ENCODE data around the gene RNF167.

DNA sequence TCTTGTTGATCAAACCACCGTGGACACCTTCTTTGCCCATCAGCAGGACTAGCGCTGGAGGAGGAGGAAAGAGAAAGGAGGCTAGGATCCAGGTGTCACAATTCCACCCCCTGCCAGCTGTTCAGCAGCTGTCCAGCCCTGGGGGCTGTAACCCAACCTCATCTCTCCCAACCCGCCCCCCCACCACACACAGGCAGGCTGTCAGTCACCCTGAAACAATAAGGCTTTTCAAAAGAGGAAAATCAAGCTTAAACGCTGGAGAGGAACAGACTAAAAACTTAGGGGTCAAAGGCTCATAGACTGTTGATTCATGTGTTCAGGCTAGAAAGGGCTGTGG, 5.8 kb downstream of the RNF167 start:
- TF ChIP-seq, protein P1, sequence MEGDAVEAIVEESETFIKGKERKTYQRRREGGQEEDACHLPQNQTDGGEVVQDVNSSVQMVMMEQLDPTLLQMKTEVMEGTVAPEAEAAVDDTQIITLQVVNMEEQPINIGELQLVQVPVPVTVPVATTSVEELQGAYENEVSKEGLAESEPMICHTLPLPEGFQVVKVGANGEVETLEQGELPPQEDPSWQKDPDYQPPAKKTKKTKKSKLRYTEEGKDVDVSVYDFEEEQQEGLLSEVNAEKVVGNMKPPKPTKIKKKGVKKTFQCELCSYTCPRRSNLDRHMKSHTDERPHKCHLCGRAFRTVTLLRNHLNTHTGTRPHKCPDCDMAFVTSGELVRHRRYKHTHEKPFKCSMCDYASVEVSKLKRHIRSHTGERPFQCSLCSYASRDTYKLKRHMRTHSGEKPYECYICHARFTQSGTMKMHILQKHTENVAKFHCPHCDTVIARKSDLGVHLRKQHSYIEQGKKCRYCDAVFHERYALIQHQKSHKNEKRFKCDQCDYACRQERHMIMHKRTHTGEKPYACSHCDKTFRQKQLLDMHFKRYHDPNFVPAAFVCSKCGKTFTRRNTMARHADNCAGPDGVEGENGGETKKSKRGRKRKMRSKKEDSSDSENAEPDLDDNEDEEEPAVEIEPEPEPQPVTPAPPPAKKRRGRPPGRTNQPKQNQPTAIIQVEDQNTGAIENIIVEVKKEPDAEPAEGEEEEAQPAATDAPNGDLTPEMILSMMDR (tag by site-specific recombination; IDR thresholded peaks at IDR 0.05), result no peak
- TF ChIP-seq ZNF174 (tag by site-specific recombination; IDR thresholded peaks at IDR 0.05) (no peak), ZNF138 (tag by site-specific recombination; IDR thresholded peaks at IDR 0.05; ENCODE audit: borderline replicate concordance) (no peak), ZNF354C (tag by site-specific recombination; IDR thresholded peaks at IDR 0.05; ENCODE audit: borderline replicate concordance, low read depth) (no peak), ZNF184 (tag by site-specific recombination; IDR thresholded peaks at IDR 0.05) (no peak), ZNF16 (tag by site-specific recombination; IDR thresholded peaks at IDR 0.05; ENCODE audit: low read depth) (no peak), ZBTB17 (tag by site-specific recombination; IDR thresholded peaks at IDR 0.05) (no peak)
- TF ChIP-seq, protein P2, sequence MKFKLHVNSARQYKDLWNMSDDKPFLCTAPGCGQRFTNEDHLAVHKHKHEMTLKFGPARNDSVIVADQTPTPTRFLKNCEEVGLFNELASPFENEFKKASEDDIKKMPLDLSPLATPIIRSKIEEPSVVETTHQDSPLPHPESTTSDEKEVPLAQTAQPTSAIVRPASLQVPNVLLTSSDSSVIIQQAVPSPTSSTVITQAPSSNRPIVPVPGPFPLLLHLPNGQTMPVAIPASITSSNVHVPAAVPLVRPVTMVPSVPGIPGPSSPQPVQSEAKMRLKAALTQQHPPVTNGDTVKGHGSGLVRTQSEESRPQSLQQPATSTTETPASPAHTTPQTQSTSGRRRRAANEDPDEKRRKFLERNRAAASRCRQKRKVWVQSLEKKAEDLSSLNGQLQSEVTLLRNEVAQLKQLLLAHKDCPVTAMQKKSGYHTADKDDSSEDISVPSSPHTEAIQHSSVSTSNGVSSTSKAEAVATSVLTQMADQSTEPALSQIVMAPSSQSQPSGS (tag by site-specific recombination; IDR thresholded peaks at IDR 0.05; ENCODE audit: low read depth), result no peak
- TF ChIP-seq, protein P3, sequence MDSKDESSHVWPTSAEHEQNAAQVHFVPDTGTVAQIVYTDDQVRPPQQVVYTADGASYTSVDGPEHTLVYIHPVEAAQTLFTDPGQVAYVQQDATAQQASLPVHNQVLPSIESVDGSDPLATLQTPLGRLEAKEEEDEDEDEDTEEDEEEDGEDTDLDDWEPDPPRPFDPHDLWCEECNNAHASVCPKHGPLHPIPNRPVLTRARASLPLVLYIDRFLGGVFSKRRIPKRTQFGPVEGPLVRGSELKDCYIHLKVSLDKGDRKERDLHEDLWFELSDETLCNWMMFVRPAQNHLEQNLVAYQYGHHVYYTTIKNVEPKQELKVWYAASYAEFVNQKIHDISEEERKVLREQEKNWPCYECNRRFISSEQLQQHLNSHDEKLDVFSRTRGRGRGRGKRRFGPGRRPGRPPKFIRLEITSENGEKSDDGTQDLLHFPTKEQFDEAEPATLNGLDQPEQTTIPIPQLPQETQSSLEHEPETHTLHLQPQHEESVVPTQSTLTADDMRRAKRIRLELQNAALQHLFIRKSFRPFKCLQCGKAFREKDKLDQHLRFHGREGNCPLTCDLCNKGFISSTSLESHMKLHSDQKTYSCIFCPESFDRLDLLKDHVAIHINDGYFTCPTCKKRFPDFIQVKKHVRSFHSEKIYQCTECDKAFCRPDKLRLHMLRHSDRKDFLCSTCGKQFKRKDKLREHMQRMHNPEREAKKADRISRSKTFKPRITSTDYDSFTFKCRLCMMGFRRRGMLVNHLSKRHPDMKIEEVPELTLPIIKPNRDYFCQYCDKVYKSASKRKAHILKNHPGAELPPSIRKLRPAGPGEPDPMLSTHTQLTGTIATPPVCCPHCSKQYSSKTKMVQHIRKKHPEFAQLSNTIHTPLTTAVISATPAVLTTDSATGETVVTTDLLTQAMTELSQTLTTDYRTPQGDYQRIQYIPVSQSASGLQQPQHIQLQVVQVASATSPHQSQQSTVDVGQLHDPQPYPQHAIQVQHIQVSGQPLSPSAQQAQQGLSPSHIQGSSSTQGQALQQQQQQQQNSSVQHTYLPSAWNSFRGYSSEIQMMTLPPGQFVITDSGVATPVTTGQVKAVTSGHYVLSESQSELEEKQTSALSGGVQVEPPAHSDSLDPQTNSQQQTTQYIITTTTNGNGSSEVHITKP (tag by site-specific recombination; IDR thresholded peaks at IDR 0.05), result no peak
- TF ChIP-seq, protein P4, sequence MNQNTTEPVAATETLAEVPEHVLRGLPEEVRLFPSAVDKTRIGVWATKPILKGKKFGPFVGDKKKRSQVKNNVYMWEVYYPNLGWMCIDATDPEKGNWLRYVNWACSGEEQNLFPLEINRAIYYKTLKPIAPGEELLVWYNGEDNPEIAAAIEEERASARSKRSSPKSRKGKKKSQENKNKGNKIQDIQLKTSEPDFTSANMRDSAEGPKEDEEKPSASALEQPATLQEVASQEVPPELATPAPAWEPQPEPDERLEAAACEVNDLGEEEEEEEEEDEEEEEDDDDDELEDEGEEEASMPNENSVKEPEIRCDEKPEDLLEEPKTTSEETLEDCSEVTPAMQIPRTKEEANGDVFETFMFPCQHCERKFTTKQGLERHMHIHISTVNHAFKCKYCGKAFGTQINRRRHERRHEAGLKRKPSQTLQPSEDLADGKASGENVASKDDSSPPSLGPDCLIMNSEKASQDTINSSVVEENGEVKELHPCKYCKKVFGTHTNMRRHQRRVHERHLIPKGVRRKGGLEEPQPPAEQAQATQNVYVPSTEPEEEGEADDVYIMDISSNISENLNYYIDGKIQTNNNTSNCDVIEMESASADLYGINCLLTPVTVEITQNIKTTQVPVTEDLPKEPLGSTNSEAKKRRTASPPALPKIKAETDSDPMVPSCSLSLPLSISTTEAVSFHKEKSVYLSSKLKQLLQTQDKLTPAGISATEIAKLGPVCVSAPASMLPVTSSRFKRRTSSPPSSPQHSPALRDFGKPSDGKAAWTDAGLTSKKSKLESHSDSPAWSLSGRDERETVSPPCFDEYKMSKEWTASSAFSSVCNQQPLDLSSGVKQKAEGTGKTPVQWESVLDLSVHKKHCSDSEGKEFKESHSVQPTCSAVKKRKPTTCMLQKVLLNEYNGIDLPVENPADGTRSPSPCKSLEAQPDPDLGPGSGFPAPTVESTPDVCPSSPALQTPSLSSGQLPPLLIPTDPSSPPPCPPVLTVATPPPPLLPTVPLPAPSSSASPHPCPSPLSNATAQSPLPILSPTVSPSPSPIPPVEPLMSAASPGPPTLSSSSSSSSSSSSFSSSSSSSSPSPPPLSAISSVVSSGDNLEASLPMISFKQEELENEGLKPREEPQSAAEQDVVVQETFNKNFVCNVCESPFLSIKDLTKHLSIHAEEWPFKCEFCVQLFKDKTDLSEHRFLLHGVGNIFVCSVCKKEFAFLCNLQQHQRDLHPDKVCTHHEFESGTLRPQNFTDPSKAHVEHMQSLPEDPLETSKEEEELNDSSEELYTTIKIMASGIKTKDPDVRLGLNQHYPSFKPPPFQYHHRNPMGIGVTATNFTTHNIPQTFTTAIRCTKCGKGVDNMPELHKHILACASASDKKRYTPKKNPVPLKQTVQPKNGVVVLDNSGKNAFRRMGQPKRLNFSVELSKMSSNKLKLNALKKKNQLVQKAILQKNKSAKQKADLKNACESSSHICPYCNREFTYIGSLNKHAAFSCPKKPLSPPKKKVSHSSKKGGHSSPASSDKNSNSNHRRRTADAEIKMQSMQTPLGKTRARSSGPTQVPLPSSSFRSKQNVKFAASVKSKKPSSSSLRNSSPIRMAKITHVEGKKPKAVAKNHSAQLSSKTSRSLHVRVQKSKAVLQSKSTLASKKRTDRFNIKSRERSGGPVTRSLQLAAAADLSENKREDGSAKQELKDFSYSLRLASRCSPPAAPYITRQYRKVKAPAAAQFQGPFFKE (tag by site-specific recombination; IDR thresholded peaks at IDR 0.05; ENCODE audit: borderline replicate concordance), result no peak
- TF ChIP-seq, protein P5, sequence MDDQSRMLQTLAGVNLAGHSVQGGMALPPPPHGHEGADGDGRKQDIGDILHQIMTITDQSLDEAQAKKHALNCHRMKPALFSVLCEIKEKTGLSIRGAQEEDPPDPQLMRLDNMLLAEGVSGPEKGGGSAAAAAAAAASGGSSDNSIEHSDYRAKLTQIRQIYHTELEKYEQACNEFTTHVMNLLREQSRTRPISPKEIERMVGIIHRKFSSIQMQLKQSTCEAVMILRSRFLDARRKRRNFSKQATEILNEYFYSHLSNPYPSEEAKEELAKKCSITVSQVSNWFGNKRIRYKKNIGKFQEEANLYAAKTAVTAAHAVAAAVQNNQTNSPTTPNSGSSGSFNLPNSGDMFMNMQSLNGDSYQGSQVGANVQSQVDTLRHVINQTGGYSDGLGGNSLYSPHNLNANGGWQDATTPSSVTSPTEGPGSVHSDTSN (CRISPR knock-in tag; IDR thresholded peaks at IDR 0.05), result no peak
- TF ChIP-seq, protein P6, sequence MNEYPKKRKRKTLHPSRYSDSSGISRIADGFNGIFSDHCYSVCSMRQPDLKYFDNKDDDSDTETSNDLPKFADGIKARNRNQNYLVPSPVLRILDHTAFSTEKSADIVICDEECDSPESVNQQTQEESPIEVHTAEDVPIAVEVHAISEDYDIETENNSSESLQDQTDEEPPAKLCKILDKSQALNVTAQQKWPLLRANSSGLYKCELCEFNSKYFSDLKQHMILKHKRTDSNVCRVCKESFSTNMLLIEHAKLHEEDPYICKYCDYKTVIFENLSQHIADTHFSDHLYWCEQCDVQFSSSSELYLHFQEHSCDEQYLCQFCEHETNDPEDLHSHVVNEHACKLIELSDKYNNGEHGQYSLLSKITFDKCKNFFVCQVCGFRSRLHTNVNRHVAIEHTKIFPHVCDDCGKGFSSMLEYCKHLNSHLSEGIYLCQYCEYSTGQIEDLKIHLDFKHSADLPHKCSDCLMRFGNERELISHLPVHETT (tag by site-specific recombination; IDR thresholded peaks at IDR 0.05), result no peak

All from HEK293 (cell line).